Activated CD8-positive, alpha-beta memory T cell treated with anti-CD3 and anti-CD28 coated beads for 48 hours (primary cell): ENCODE results near the gene YRDC.

Source experiments
- DNase-seq, 3 experiments: peaks; one replicate each; pipeline ENCODE4 v3.0.0-alpha.2; 2020; ENCODE audit warnings: low read depth in 2 of 3, low spot score in 2 of 3

YRDC gene

GRCh38 chr1:37822906-37823815, 15.2 kb upstream of the YRDC start:
- no peak for DNase-seq

GRCh38 chr1:37821481-37821880, 13.5 kb upstream of the YRDC start:
- no peak for DNase-seq

- DNase-seq, result no peak
These were observed 9.5 kb upstream of the YRDC start for GRCh38 chr1:37817481-37817880.

GRCh38 chr1:37814252-37814651, 6.2 kb upstream of the YRDC start:
- DNase-seq, result no peak

- DNase-seq, result no peak
These were observed 5.6 kb upstream of the YRDC start for GRCh38 chr1:37813529-37814145.

GRCh38 chr1:37811027-37811655, 3.1 kb upstream of the YRDC start:
- peak in 2 of 3 experiments; percentile 23 to 36 for DNase-seq

GRCh38 chr1:37809942-37810341, 1.9 kb upstream of the YRDC start:
- no peak for DNase-seq

- DNase-seq, result no peak
These were observed 636 bp upstream of the YRDC start for GRCh38 chr1:37808369-37809319.

GRCh38 chr1:37807220-37807554, 821 bp downstream of the YRDC start:
- no peak for DNase-seq

GRCh38 chr1:37802439-37802838, 5.6 kb downstream of the YRDC start:
- no peak for DNase-seq

- no peak for DNase-seq
These were observed 10.2 kb downstream of the YRDC start for GRCh38 chr1:37797750-37798345.

GRCh38 chr1:37795340-37796125, 12.5 kb downstream of the YRDC start:
- DNase-seq, result no peak

- DNase-seq, result no peak
These were observed 13.4 kb downstream of the YRDC start for GRCh38 chr1:37794372-37795339.

- DNase-seq, result no peak
These were observed 14.1 kb downstream of the YRDC start, which contains the start of gene MANEAL for GRCh38 chr1:37793773-37794371. Gene MANEAL, plus strand, starts transcription at chr1:37793847. Its CDS starts 336 bp downstream, at chr1:37794183.

GRCh38 chr1:37792943-37793686, 14.9 kb downstream of the YRDC start:
- DNase-seq, result no peak

- no peak for DNase-seq
These were observed 25.5 kb downstream of the YRDC start for GRCh38 chr1:37782491-37782890.

GRCh38 chr1:37778654-37779053, 29.4 kb downstream of the YRDC start:
- DNase-seq, result no peak
